Left lung (tissue), 10 donors: ENCODE data around the gene NPAS2. TPM values are rescaled to one million over a fixed set of nuclear protein-coding genes. Genes with fewer than 3 reads are reported as not detected.

ENCODE experiments used
- ATAC-seq: fragments of 200-7000 bp; cut with Tn5 transposase; one replicate; pipeline ENCODE4 v1.9.1; 2020; ENCODE audit warnings: moderate library complexity
- DNase-seq, 4 donors: peaks; one replicate each; pipeline ENCODE4 v3.0.0-alpha.2; 2013 to 2020
- H3K27ac ChIP-seq, 2 donors: fragments of 200-600 bp; sonication (generic) in 1 of 2; one replicate each; pipeline versions ENCODE4 v1.5.0 to v1.8.0; 2020 to 2021
- H3K27me3 ChIP-seq, 2 donors: fragments of 200-600 bp; sonication (generic) in 1 of 2; one replicate each; pipeline versions ENCODE4 v1.5.0 to v1.8.0; 2020 to 2021
- H3K36me3 ChIP-seq, 2 donors: fragments of 200-600 bp; sonication (generic) in 1 of 2; one replicate each; pipeline versions ENCODE4 v1.5.0 to v1.8.0; 2020 to 2021
- H3K4me1 ChIP-seq, 2 donors: fragments of 200-600 bp; one replicate each; pipeline ENCODE4 v1.8.0; 2021
- H3K4me3 ChIP-seq, 2 donors: fragments of 200-600 bp; sonication (generic) in 1 of 2; one replicate each; pipeline versions ENCODE4 v1.5.0 to v1.8.0; 2020 to 2021; ENCODE audit warnings: mild to moderate bottlenecking in 1 of 2
- H3K9me3 ChIP-seq, 2 donors: fragments of 200-600 bp; sonication (generic) in 1 of 2; one replicate each; pipeline versions ENCODE4 v1.5.0 to v1.8.0; 2020 to 2021
- CTCF ChIP-seq, 2 donors: fragments of 200-600 bp; sonication (generic) in 1 of 2; IDR thresholded peaks; one replicate each; pipeline versions ENCODE4 v1.5.0 to v1.8.0; 2021; ENCODE audit warnings: antibody characterized with exemption in 2 of 2
- intact Hi-C, 2 donors: fragments of 100-400 bp; cut with DNase I; formaldehyde crosslinking; loops; one replicate each; pipeline versions ENCODE4 v1.11.2 to v1.14.2; 2022
- polyA plus RNA-seq, 6 donors: library from polyadenylated mRNA; unstranded; fragments of 120-200 nt; gene quantifications; one replicate each; pipeline ENCODE4 v1.2.1, GENCODE V29; 2013; ENCODE audit not compliant: insufficient read length in 6 of 6
- total RNA-seq, 2 donors: library from RNA; stranded (reverse); fragmentation: NEBNext Ultra II Directional; extraction: Animal tissue kit (Norgen Biotek cat#: 25700); gene quantifications; one replicate each; pipeline ENCODE4 v1.2.1, GENCODE V29; 2021
- donor health status: DM: no; HTN: yes; CAD: no.
- donor health status: DM: no; HTN: no; CAD: no.

NPAS2 gene
- total and polyA plus RNA-seq, 8 donors, result 18.8 to 40.2 (median 35.0) TPM

GRCh38 chr2:100905132-100905805 lies 85.3 kb downstream of the NPAS2 start:
- H3K27me3 ChIP-seq, result no peaks in the 10 kb centered on the region
- H3K4me3 ChIP-seq, result no peak overlapping the region
- peaks cover 0 to 2% of the 10 kb centered on the region in 2 donors for H3K9me3 ChIP-seq
- no peaks in the 10 kb centered on the region for H3K4me1 ChIP-seq
- DNase-seq, result no peak
- no peak overlapping the region for H3K27ac ChIP-seq
- ATAC-seq, result no peak
- no peak for TF ChIP-seq CTCF (IDR thresholded peaks at IDR 0.05)
- intact Hi-C loops, result no loop called here
- H3K36me3 ChIP-seq, result no peaks in the 10 kb centered on the region

- H3K27ac ChIP-seq, result no peak overlapping the region
- H3K36me3 ChIP-seq, result no peaks in the 10 kb centered on the region
- H3K27me3 ChIP-seq, result no peaks in the 10 kb centered on the region
- no peak for TF ChIP-seq CTCF (IDR thresholded peaks at IDR 0.05)
- intact Hi-C loops, result no loop called here
- no peak for DNase-seq
- no peak for ATAC-seq
- no peaks in the 10 kb centered on the region for H3K9me3 ChIP-seq
- H3K4me1 ChIP-seq, result no peaks in the 10 kb centered on the region
- H3K4me3 ChIP-seq, result no peak overlapping the region
Measured at GRCh38 chr2:100906131-100906530, 86.2 kb downstream of the NPAS2 start.

- H3K4me3 ChIP-seq, result no peak overlapping the region
- H3K4me1 ChIP-seq, result no peaks in the 10 kb centered on the region
- no peaks in the 10 kb centered on the region for H3K27me3 ChIP-seq
- DNase-seq, result no peak
- ATAC-seq, result no peak
- intact Hi-C loops, result no loop called here
- no peaks in the 10 kb centered on the region for H3K36me3 ChIP-seq
- TF ChIP-seq CTCF (IDR thresholded peaks at IDR 0.05), result no peak
- H3K9me3 ChIP-seq, result no peaks in the 10 kb centered on the region
- no peak overlapping the region for H3K27ac ChIP-seq
Measured at GRCh38 chr2:100906679-100907078, 86.7 kb downstream of the NPAS2 start.

GRCh38 chr2:100907832-100908231 lies 87.9 kb downstream of the NPAS2 start:
- no peaks in the 10 kb centered on the region for H3K27me3 ChIP-seq
- ATAC-seq, result no peak
- no peaks in the 10 kb centered on the region for H3K4me1 ChIP-seq
- no peak for TF ChIP-seq CTCF (IDR thresholded peaks at IDR 0.05)
- no peak for DNase-seq
- no peak overlapping the region for H3K4me3 ChIP-seq
- no peaks in the 10 kb centered on the region for H3K9me3 ChIP-seq
- H3K36me3 ChIP-seq, result no peaks in the 10 kb centered on the region
- intact Hi-C loops, result no loop called here
- no peak overlapping the region for H3K27ac ChIP-seq

GRCh38 chr2:100909534-100910081 lies 89.7 kb downstream of the NPAS2 start:
- TF ChIP-seq CTCF (IDR thresholded peaks at IDR 0.05), result no peak
- no peak for ATAC-seq
- Histone ChIP-seq H3K9me3 (no peaks in the 10 kb centered on the region), H3K36me3 (no peaks in the 10 kb centered on the region), H3K4me3 (no peak overlapping the region), H3K4me1 (no peaks in the 10 kb centered on the region), H3K27me3 (no peaks in the 10 kb centered on the region), H3K27ac (no peak overlapping the region)
- intact Hi-C loops, result no loop called here
- DNase-seq, result no peak
